ENCODE data around the gene CDKAL1.

Gene CDKAL1

DNA sequence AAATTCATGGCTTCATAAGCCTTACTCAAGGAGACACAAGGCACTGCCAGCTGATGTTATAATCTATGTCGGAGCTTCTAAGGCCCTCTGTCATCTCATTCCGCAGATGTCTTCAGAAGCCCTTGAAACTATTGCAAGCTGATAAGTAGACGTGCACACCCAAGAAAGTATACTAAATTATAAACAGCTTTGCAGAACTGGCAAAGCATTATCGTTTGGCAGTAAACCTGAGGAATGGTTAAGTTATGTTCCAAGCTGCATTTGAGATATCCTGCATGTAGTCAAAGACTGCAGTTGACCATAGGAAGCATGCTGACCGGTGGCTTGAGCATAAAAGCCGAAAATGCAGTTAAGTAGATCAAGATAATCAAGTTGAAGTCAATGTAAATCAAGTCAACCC lies 633.5 kb downstream of the CDKAL1 start:
- no peak overlapping the region for H3K4me3 ChIP-seq (replicated peaks; ENCODE audit: insufficient read depth, low read length)
- no peaks in the 10 kb centered on the region for H3K27me3 ChIP-seq (ENCODE audit: insufficient read depth, poor library complexity, severe bottlenecking)
- no peak overlapping the region for H3K27ac ChIP-seq (replicated peaks)
- no peak for TF ChIP-seq SPI1 (IDR thresholded peaks at IDR 0.05; ENCODE audit: borderline replicate concordance, low read depth)
- no peak for TF ChIP-seq GABPA (IDR thresholded peaks at IDR 0.05; ENCODE audit: low read depth)
- no peak for DNase-seq (ENCODE audit: low read depth in 1 of 2, low spot score in 1 of 2)

DNA sequence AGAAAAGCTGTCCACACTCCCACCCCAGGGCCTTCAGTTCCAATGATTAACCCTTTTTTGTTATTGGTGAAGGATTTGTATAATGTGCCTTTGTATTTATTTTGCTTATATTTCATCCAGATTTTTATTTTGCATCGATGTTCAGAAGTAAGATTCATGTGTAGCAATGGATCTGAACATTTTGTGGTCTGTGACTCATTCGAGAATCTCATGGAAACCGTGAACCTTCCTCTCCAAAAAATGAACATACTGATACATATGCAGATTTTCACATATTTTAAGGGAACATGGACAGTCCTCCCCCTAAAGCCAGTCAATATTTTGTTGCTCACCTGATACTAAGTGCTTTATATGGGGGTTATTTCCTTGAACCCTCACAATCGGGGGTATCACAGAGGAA lies 637.5 kb downstream of the CDKAL1 start:
- TF ChIP-seq, protein P1, sequence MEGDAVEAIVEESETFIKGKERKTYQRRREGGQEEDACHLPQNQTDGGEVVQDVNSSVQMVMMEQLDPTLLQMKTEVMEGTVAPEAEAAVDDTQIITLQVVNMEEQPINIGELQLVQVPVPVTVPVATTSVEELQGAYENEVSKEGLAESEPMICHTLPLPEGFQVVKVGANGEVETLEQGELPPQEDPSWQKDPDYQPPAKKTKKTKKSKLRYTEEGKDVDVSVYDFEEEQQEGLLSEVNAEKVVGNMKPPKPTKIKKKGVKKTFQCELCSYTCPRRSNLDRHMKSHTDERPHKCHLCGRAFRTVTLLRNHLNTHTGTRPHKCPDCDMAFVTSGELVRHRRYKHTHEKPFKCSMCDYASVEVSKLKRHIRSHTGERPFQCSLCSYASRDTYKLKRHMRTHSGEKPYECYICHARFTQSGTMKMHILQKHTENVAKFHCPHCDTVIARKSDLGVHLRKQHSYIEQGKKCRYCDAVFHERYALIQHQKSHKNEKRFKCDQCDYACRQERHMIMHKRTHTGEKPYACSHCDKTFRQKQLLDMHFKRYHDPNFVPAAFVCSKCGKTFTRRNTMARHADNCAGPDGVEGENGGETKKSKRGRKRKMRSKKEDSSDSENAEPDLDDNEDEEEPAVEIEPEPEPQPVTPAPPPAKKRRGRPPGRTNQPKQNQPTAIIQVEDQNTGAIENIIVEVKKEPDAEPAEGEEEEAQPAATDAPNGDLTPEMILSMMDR (IDR thresholded peaks at IDR 0.05; ENCODE audit: insufficient read depth, low read length), result no peak
- TF ChIP-seq, protein P2, sequence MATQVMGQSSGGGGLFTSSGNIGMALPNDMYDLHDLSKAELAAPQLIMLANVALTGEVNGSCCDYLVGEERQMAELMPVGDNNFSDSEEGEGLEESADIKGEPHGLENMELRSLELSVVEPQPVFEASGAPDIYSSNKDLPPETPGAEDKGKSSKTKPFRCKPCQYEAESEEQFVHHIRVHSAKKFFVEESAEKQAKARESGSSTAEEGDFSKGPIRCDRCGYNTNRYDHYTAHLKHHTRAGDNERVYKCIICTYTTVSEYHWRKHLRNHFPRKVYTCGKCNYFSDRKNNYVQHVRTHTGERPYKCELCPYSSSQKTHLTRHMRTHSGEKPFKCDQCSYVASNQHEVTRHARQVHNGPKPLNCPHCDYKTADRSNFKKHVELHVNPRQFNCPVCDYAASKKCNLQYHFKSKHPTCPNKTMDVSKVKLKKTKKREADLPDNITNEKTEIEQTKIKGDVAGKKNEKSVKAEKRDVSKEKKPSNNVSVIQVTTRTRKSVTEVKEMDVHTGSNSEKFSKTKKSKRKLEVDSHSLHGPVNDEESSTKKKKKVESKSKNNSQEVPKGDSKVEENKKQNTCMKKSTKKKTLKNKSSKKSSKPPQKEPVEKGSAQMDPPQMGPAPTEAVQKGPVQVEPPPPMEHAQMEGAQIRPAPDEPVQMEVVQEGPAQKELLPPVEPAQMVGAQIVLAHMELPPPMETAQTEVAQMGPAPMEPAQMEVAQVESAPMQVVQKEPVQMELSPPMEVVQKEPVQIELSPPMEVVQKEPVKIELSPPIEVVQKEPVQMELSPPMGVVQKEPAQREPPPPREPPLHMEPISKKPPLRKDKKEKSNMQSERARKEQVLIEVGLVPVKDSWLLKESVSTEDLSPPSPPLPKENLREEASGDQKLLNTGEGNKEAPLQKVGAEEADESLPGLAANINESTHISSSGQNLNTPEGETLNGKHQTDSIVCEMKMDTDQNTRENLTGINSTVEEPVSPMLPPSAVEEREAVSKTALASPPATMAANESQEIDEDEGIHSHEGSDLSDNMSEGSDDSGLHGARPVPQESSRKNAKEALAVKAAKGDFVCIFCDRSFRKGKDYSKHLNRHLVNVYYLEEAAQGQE (IDR thresholded peaks at IDR 0.05; ENCODE audit: insufficient replicate concordance, low read depth), result no peak
- TF ChIP-seq SPI1 (IDR thresholded peaks at IDR 0.05; ENCODE audit: borderline replicate concordance, low read depth) (no peak), GABPA (IDR thresholded peaks at IDR 0.05; ENCODE audit: low read depth) (no peak), POLR2AphosphoS5 (IDR thresholded peaks at IDR 0.05; ENCODE audit: low read depth) (no peak)
- no peak overlapping the region for H3K27ac ChIP-seq (replicated peaks)

DNA sequence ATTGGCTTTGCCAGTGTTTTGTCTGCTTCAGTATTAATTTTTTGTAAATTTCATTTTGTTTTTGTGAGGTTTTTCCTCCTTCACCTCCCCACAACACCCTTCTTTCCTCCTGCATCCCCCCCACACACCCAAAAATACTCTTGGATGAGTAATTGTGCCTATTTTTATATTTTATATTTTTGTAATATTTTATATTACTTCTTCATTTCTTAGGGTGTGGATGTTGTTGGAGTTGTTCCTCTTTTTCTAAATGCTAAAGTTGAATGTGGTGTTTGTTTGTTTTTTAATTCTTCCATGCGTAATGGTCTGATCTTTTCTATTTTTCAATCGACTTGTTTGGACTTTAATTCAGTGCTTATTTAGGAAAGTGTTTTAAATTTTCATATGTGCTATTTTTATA lies 638.8 kb downstream of the CDKAL1 start:
- no peaks in the 10 kb centered on the region for H3K27me3 ChIP-seq (ENCODE audit: insufficient read depth, poor library complexity, severe bottlenecking)
- TF ChIP-seq SPI1 (IDR thresholded peaks at IDR 0.05; ENCODE audit: borderline replicate concordance, low read depth) (no peak), GABPA (IDR thresholded peaks at IDR 0.05; ENCODE audit: low read depth) (no peak), POLR2AphosphoS5 (IDR thresholded peaks at IDR 0.05; ENCODE audit: low read depth) (no peak)
- TF ChIP-seq, protein P2 (IDR thresholded peaks at IDR 0.05; ENCODE audit: insufficient replicate concordance, low read depth), result no peak
- TF ChIP-seq, protein P1 (IDR thresholded peaks at IDR 0.05; ENCODE audit: insufficient read depth, low read length), result no peak
- H3K27ac ChIP-seq (replicated peaks), result no peak overlapping the region
- H3K4me3 ChIP-seq (replicated peaks; ENCODE audit: insufficient read depth, low read length), result no peak overlapping the region
- DNase-seq (ENCODE audit: low read depth in 1 of 2, low spot score in 1 of 2), result no peak

More for the DNA sequence above, 637.5 kb downstream of the CDKAL1 start:
- no peak overlapping the region for H3K4me3 ChIP-seq (replicated peaks; ENCODE audit: insufficient read depth, low read length)
- H3K27me3 ChIP-seq (ENCODE audit: insufficient read depth, poor library complexity, severe bottlenecking), result no peaks in the 10 kb centered on the region
- no peak for DNase-seq (ENCODE audit: low read depth in 1 of 2, low spot score in 1 of 2)

DNA sequence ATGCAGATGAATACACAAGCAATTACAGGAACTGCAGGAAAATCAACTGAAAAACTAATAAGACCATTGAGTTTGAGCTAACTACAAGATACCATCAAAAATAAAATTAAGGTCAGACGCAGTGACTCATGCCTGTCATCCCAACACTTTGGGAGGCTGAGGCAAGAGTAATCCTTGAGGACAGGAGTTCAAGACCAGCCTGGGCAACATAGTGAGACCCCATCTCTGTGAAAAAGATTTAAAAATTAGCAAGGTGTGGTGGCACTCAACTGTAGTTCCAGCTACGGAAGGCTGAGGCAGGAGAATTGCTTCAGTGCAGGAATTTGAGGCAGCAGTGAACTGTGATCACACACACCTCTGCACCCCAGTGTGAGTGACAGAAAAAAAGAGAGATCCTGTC lies 639.4 kb downstream of the CDKAL1 start:
- no peak overlapping the region for H3K27ac ChIP-seq (replicated peaks)
- no peaks in the 10 kb centered on the region for H3K27me3 ChIP-seq (ENCODE audit: insufficient read depth, poor library complexity, severe bottlenecking)
- no peak overlapping the region for H3K4me3 ChIP-seq (replicated peaks; ENCODE audit: insufficient read depth, low read length)
- TF ChIP-seq POLR2AphosphoS5 (IDR thresholded peaks at IDR 0.05; ENCODE audit: low read depth), result no peak
- TF ChIP-seq SPI1 (IDR thresholded peaks at IDR 0.05; ENCODE audit: borderline replicate concordance, low read depth), result no peak
- no peak for TF ChIP-seq GABPA (IDR thresholded peaks at IDR 0.05; ENCODE audit: low read depth)
- TF ChIP-seq, protein P1 (IDR thresholded peaks at IDR 0.05; ENCODE audit: insufficient read depth, low read length), result no peak
- TF ChIP-seq, protein P2 (IDR thresholded peaks at IDR 0.05; ENCODE audit: insufficient replicate concordance, low read depth), result no peak
- no peak for DNase-seq (ENCODE audit: low read depth in 1 of 2, low spot score in 1 of 2)
